Mesendoderm (in vitro differentiated cells): ENCODE measurements around the gene RXYLT1.

Source experiments
- DNase-seq: peaks from one replicate; pipeline ENCODE4 v3.0.0; 2013
- H2AK5ac ChIP-seq: 2 replicates; pipeline ENCODE4 v1.6.1; 2013; ENCODE audit warnings: low read length, inconsistent platforms
- H2BK120ac ChIP-seq: 2 replicates; pipeline ENCODE4 v1.6.1; 2013; ENCODE audit warnings: low read depth, mild to moderate bottlenecking, low read length, moderate library complexity, mixed read lengths
- H2BK15ac ChIP-seq: replicated peaks from 2 replicates; pipeline ENCODE4 v1.6.1; 2013; ENCODE audit warnings: low read depth, mild to moderate bottlenecking, moderate library complexity
- H2BK5ac ChIP-seq: 2 replicates; pipeline ENCODE4 v1.6.1; 2013; ENCODE audit warnings: low read length, inconsistent platforms
- H3K18ac ChIP-seq: 2 replicates; pipeline ENCODE4 v1.6.1; 2013; ENCODE audit warnings: mild to moderate bottlenecking, low read length, mixed read lengths
- H3K23ac ChIP-seq: one replicate; pipeline ENCODE4 v1.6.1; 2013; ENCODE audit warnings: low read length
- H3K27ac ChIP-seq: 2 replicates; pipeline ENCODE4 v1.5.1; 2013; ENCODE audit warnings: low read depth, mild to moderate bottlenecking, inconsistent platforms, low read length, moderate library complexity
- H3K27me3 ChIP-seq: 2 replicates; pipeline ENCODE4 v1.6.1; 2013; ENCODE audit warnings: low read length, control low read depth, mild to moderate bottlenecking, inconsistent platforms; ENCODE audit not compliant: insufficient read depth, poor library complexity
- H3K36me3 ChIP-seq: 2 replicates; pipeline ENCODE4 v1.6.1; 2013; ENCODE audit warnings: low read length, inconsistent platforms; ENCODE audit not compliant: control insufficient read depth, insufficient read depth
- H3K4ac ChIP-seq: one replicate; pipeline ENCODE4 v1.6.1; 2013; ENCODE audit warnings: low read depth, mild to moderate bottlenecking, low read length, moderate library complexity
- H3K4me1 ChIP-seq: 2 replicates; pipeline ENCODE4 v1.6.1; 2013; ENCODE audit warnings: low read depth, low read length, inconsistent platforms; ENCODE audit not compliant: control insufficient read depth
- H3K4me2 ChIP-seq: 2 replicates; pipeline ENCODE4 v1.6.1; 2013; ENCODE audit warnings: low read length
- H3K4me3 ChIP-seq: 2 replicates; pipeline ENCODE4 v1.5.1; 2013; ENCODE audit warnings: mild to moderate bottlenecking, low read length
- H3K56ac ChIP-seq: one replicate; pipeline ENCODE4 v1.6.1; 2013; ENCODE audit warnings: low read length
- H3K79me1 ChIP-seq: 2 replicates; pipeline ENCODE4 v1.6.1; 2013; ENCODE audit warnings: low read length, inconsistent platforms
- H3K79me2 ChIP-seq: 2 replicates; pipeline ENCODE4 v1.6.1; 2013; ENCODE audit warnings: mild to moderate bottlenecking, low read length; ENCODE audit not compliant: control insufficient read depth, insufficient read depth
- H3K9ac ChIP-seq: 2 replicates; pipeline ENCODE4 v1.6.1; 2013; ENCODE audit warnings: low read length, inconsistent platforms
- H4K5ac ChIP-seq: one replicate; pipeline ENCODE4 v1.6.1; 2013; ENCODE audit warnings: low read length
- H4K8ac ChIP-seq: one replicate; pipeline ENCODE4 v1.6.1; 2013; ENCODE audit warnings: low read depth, mild to moderate bottlenecking, control low read depth, low read length, moderate library complexity
- WGBS: extraction: QIAGEN DNeasy Blood & Tissue Kit; methylation state at CpG from one replicate; pipeline ENCODE4 v1.1.7; 2013; ENCODE audit warnings: low lambda C conversion rate, missing lambda C conversion rate; ENCODE audit not compliant: insufficient coverage; ENCODE audit errors: extremely low coverage; 5-methylcytosine and 5-hydroxymethylcytosine counted together

Gene RXYLT1

GRCh38 chr12:63814146-63814772 is 34.5 kb downstream of the RXYLT1 start:
- no peak overlapping the region for H4K8ac ChIP-seq
- no peak overlapping the region for H2BK15ac ChIP-seq
- no peaks in the 10 kb centered on the region for H3K36me3 ChIP-seq
- no peaks in the 10 kb centered on the region for H3K79me2 ChIP-seq
- no peak overlapping the region for H3K18ac ChIP-seq
- no peak overlapping the region for H3K4ac ChIP-seq
- H3K4me1 ChIP-seq = no peaks in the 10 kb centered on the region
- no peak overlapping the region for H2AK5ac ChIP-seq
- H3K4me2 ChIP-seq = no peak overlapping the region
- H2BK120ac ChIP-seq = no peak overlapping the region
- H3K23ac ChIP-seq = no peak overlapping the region
- H2BK5ac ChIP-seq = no peak overlapping the region
- no peak overlapping the region for H3K56ac ChIP-seq
- H3K9ac ChIP-seq = no peak overlapping the region
- no peaks in the 10 kb centered on the region for H3K27me3 ChIP-seq
- no peaks in the 10 kb centered on the region for H3K79me1 ChIP-seq
- no CpG with 5 or more reads among the region's 4 CpGs for WGBS
- no peak overlapping the region for H3K27ac ChIP-seq
- DNase-seq = no peak
- no peak overlapping the region for H4K5ac ChIP-seq
- H3K4me3 ChIP-seq = no peak overlapping the region

- Histone ChIP-seq H3K79me1 (no peaks in the 10 kb centered on the region), H3K4ac (no peak overlapping the region), H3K79me2 (no peaks in the 10 kb centered on the region), H3K36me3 (no peaks in the 10 kb centered on the region), H2BK15ac (no peak overlapping the region), H3K4me3 (no peak overlapping the region), H3K9ac (no peak overlapping the region), H2BK5ac (no peak overlapping the region), H2AK5ac (no peak overlapping the region), H3K4me2 (no peak overlapping the region), H3K18ac (no peak overlapping the region), H4K5ac (no peak overlapping the region), H3K56ac (no peak overlapping the region), H3K4me1 (no peaks in the 10 kb centered on the region), H3K23ac (no peak overlapping the region), H2BK120ac (no peak overlapping the region), H4K8ac (no peak overlapping the region), H3K27ac (no peak overlapping the region), H3K27me3 (no peaks in the 10 kb centered on the region)
- no CpG with 5 or more reads among the region's 3 CpGs for WGBS
- no peak for DNase-seq
Measured at GRCh38 chr12:63815482-63815852, 35.8 kb downstream of the RXYLT1 start.

- no peak overlapping the region for H3K23ac ChIP-seq
- H3K4me2 ChIP-seq = no peak overlapping the region
- H3K56ac ChIP-seq = no peak overlapping the region
- H3K79me1 ChIP-seq = no peaks in the 10 kb centered on the region
- no peak overlapping the region for H2BK120ac ChIP-seq
- H3K9ac ChIP-seq = no peak overlapping the region
- no peak overlapping the region for H4K5ac ChIP-seq
- no peaks in the 10 kb centered on the region for H3K27me3 ChIP-seq
- no peaks in the 10 kb centered on the region for H3K36me3 ChIP-seq
- no peak overlapping the region for H4K8ac ChIP-seq
- H3K4ac ChIP-seq = no peak overlapping the region
- H2BK15ac ChIP-seq = no peak overlapping the region
- no peaks in the 10 kb centered on the region for H3K4me1 ChIP-seq
- DNase-seq = no peak
- no peak overlapping the region for H3K27ac ChIP-seq
- H3K18ac ChIP-seq = no peak overlapping the region
- H2AK5ac ChIP-seq = no peak overlapping the region
- no CpG with 5 or more reads among the region's 6 CpGs for WGBS
- no peaks in the 10 kb centered on the region for H3K79me2 ChIP-seq
- H2BK5ac ChIP-seq = no peak overlapping the region
- H3K4me3 ChIP-seq = no peak overlapping the region
Measured at GRCh38 chr12:63816031-63816430, 36.3 kb downstream of the RXYLT1 start.

DNA sequence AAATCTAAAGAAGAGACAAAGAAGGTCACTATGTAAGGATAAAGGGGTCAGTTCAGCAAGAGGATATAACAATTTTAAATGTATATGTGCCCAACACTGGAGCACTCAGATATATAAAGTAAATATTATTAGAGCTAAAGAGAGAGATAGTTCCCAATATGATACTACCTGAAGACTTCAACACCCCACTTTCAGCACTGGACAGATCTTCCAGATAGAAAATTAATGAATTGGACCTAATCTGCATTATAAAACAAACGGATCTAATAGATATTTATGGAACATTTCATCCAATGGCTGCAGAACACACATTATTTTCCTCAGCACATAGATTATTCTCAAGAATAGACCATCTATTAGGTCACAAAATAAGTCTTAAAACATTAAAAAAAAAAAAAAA is 40.7 kb downstream of the RXYLT1 start:
- Histone ChIP-seq H2BK5ac (no peak overlapping the region), H3K36me3 (no peaks in the 10 kb centered on the region), H3K23ac (no peak overlapping the region), H3K56ac (no peak overlapping the region), H2AK5ac (no peak overlapping the region), H4K8ac (no peak overlapping the region), H3K9ac (no peak overlapping the region), H3K27ac (no peak overlapping the region), H3K4me3 (no peak overlapping the region), H2BK120ac (no peak overlapping the region), H4K5ac (no peak overlapping the region), H3K18ac (no peak overlapping the region), H3K4me1 (no peaks in the 10 kb centered on the region), H3K4me2 (no peak overlapping the region), H2BK15ac (no peak overlapping the region), H3K27me3 (no peaks in the 10 kb centered on the region), H3K79me1 (no peaks in the 10 kb centered on the region), H3K79me2 (no peaks in the 10 kb centered on the region), H3K4ac (no peak overlapping the region)
- no CpG with 5 or more reads among the region's 1 CpG for WGBS
- no peak for DNase-seq

- Histone ChIP-seq H3K4me3 (no peak overlapping the region), H3K4me2 (no peak overlapping the region), H2BK15ac (no peak overlapping the region), H2AK5ac (no peak overlapping the region), H2BK120ac (no peak overlapping the region), H3K4ac (no peak overlapping the region), H3K4me1 (no peaks in the 10 kb centered on the region), H2BK5ac (no peak overlapping the region), H3K27me3 (no peaks in the 10 kb centered on the region), H3K79me2 (no peaks in the 10 kb centered on the region), H3K27ac (no peak overlapping the region), H4K5ac (no peak overlapping the region), H3K56ac (no peak overlapping the region), H4K8ac (no peak overlapping the region), H3K36me3 (no peaks in the 10 kb centered on the region), H3K23ac (no peak overlapping the region), H3K18ac (no peak overlapping the region), H3K79me1 (no peaks in the 10 kb centered on the region), H3K9ac (no peak overlapping the region)
- no peak for DNase-seq
- no CpG with 5 or more reads among the region's 38 CpGs for WGBS
Measured at GRCh38 chr12:63821781-63822251, 42.1 kb downstream of the RXYLT1 start.

- no peak overlapping the region for H3K4me2 ChIP-seq
- no peak overlapping the region for H3K4ac ChIP-seq
- no peak overlapping the region for H2BK120ac ChIP-seq
- no peak overlapping the region for H3K23ac ChIP-seq
- no peaks in the 10 kb centered on the region for H3K79me1 ChIP-seq
- H3K18ac ChIP-seq = no peak overlapping the region
- H3K79me2 ChIP-seq = no peaks in the 10 kb centered on the region
- no peak overlapping the region for H2BK15ac ChIP-seq
- H3K27ac ChIP-seq = no peak overlapping the region
- H3K9ac ChIP-seq = no peak overlapping the region
- WGBS = no CpG with 5 or more reads among the region's 6 CpGs
- no peaks in the 10 kb centered on the region for H3K36me3 ChIP-seq
- no peak overlapping the region for H3K4me3 ChIP-seq
- no peak overlapping the region for H3K56ac ChIP-seq
- H4K5ac ChIP-seq = no peak overlapping the region
- no peak overlapping the region for H2BK5ac ChIP-seq
- H2AK5ac ChIP-seq = no peak overlapping the region
- H4K8ac ChIP-seq = no peak overlapping the region
- no peaks in the 10 kb centered on the region for H3K27me3 ChIP-seq
- H3K4me1 ChIP-seq = no peaks in the 10 kb centered on the region
- no peak for DNase-seq
Measured at GRCh38 chr12:63822352-63822751, 42.6 kb downstream of the RXYLT1 start.
